ENCODE measurements around the gene THEM5.
A peak's percentile ranks its signal among the peaks of the same experiment; 100 is the strongest.

Gene THEM5

DNA sequence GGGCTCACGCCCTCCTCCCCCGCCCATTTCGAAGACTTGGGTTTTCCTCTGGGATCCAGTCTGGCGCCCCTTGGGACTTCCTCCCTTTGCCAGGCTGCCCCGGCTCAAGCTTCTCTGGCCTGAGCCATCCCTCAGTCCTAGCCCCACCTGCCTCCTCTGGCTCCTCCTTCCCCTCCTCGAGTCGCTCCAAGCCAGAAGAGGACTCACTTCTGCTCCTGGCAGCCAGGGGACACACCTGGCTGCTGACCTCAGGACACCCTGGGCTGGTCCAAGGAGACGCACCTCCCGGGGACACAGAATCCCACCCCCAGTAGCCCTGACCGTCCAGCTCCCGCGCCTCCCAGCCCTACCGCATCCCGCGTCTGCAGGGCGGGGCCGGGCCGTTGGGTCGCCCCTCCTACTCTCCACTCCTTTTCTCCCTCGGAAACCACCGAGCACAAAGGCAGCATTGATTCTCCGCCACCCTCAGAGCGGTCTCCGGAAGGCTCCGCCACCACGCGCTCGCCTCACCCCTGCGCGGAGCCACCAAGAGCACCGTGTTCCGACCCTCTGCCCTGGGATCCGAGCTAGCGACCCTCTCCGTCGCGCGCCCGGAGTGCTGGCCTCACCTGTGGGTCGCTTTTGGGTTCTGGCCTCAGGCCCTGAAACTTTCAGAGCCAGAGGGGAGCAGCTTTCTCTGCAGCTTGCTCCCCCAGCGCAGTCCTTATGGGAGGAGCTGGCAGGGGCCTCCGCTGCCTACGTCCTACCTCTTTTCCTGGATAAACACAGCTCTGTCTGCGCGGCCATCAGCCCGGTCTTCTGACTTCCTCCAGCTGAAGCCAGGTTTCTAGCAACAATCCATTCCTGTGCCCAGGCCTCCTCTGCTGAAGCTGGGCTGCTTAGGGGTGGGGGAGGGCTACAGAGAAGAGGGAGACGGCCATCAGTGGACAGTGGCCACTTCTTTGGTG, 13.8 kb downstream of the THEM5 start, which contains the start of gene C2CD4D:
Gene C2CD4D (minus strand): TSS at position 364 of the 947 bp plus-strand sequence. CDS start 831 bp downstream, outside the sequence.
- peak; percentile 55 for DNase-seq (ENCODE audit: low spot score)

GRCh38 chr1:151839082-151839412, 14.5 kb downstream of the THEM5 start:
- DNase-seq (ENCODE audit: low spot score): no peak

DNA sequence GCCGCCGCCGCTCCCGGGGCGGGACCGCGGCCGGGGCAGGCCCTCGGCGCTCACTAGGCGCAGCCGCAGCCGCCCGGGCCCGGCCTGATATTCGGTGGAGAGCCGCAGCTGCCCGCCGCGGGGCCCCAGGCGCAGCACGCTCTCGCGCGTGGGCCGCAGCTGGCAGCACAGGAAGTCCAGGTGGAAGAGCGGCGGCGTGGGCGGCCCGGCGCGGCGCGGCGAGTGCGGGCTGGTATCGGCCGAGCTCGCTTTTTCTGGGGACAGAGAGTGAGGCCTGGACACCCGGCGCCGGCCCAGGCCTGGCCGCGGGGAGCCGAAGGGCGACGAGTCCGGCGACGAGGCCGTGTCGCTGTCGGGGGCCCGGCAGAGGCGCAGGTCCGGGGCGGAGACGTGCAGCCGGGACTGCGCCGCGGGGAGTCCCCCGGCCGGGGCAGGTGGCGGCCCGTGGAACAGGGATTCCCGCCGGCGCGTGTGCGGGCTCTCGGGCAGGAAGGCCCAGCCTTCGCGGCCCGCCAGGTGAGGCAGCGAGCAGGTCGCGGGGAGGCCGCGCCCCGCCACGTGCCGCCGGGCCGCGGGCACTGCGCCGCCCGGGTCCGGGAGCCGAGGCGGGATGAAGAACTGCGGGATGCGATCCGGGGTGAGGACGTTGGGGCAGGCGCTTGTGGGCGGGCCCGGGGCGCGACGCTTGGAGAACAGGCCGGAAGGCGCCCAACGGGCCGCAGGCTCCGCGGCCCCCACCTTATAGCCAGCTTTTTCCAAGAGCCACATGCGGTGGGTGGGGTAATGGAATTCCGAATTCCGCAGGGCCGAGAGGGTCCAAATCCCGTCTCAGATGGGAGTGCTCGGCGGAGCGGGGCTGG, 15.1 kb downstream of the THEM5 start:
- DNase-seq (ENCODE audit: low spot score): peak; percentile 73

- no peak for DNase-seq (ENCODE audit: low spot score)
Observed at GRCh38 chr1:151837884-151838221, 15.7 kb downstream of the THEM5 start.

GRCh38 chr1:151837197-151837596, 16.3 kb downstream of the THEM5 start:
- DNase-seq (ENCODE audit: low spot score): no peak

GRCh38 chr1:151835596-151835995, 17.9 kb downstream of the THEM5 start:
- DNase-seq (ENCODE audit: low spot score): no peak

DNA sequence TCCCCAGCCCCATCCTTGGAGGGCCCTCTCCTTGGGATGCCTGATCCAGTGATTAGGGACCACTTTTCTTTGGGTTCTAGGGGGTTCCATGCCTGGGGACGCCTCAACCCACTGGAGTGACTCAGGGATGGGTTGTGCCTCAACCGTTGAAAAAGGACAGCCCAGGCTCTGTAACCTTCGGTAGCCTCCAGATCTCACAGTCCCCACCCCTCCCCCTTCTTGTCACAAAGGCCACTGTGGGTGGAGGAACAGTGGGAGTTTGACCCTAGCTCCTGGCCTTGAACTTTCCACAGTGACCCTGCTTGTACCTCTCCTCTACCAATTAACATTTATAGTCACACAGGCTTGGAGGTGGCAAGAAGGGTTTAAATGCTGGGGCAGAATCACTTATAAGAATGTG, 19.3 kb downstream of the THEM5 start:
- DNase-seq (ENCODE audit: low spot score): no peak

GRCh38 chr1:151833172-151833900, 20.2 kb downstream of the THEM5 start:
- DNase-seq (ENCODE audit: low spot score): no peak

GRCh38 chr1:151832318-151832980, 21.1 kb downstream of the THEM5 start:
- no peak for DNase-seq (ENCODE audit: low spot score)

GRCh38 chr1:151831605-151832004, 21.9 kb downstream of the THEM5 start, which contains the start of gene RORC:
Gene RORC (minus strand): TSS chr1:151831802. CDS start chr1:151831764, 38 bp downstream.
- DNase-seq (ENCODE audit: low spot score): no peak

DNA sequence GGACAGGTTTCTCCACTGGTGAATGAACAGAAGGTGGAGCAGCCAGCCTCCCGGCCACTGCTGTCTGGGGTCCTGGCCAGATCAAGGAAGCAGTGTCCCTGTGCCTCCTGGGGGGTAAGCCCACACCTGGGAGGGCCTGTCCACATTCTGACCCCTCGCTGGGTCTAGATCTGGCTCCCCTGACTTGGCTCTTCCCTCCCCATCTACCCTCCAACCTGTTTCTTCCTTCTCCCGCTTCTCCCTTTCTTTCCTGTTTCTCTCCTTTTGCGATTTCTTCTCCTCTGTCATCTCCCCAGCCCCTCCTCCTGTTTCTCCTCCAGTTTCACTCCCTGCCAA, 22.3 kb downstream of the THEM5 start:
- no peak for DNase-seq (ENCODE audit: low spot score)

- DNase-seq (ENCODE audit: low spot score): no peak
Observed at GRCh38 chr1:151830055-151830454, 23.5 kb downstream of the THEM5 start.

- no peak for DNase-seq (ENCODE audit: low spot score)
Observed at GRCh38 chr1:151829352-151830046, 24.0 kb downstream of the THEM5 start.

DNA sequence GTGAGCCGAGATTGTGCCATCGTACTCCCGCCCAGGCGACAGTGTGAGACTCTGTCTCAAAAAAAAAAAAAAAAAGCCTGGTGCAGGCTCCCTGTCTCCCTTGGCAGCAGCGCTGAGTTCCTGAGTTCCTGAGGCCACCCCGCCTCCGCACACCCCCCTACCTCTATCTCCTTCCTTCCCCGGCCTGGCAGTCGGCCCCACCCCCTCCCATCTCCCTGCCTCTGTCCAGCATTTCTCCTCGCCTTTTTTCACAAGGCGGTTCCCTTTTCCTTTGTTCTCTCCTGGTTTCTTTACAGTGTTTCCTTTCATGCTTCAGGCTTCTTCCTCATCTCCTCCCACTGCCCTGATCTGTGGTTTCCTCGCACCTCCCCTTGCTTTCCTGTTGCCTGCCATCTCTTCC, 24.6 kb downstream of the THEM5 start:
- no peak for DNase-seq (ENCODE audit: low spot score)

DNA sequence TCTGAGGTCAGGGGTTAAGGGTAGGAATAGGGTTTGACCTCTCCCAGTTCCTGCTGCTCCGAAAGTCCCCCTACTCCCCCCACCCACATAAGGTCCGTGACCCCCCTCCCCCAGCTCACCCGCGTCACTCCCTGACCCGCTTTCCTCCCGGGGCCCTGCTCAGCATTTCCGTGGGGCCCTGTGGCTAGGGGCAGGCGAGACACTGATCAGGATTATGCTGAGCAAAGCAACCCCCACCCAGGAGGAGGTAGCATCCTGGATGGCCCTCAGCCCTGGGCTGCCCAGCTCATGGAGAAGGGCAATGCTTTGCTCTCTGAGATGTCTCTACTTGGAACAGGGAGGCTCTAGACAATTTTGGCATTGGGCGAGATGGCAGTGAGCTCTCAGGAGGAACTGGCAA, 25.7 kb downstream of the THEM5 start:
- DNase-seq (ENCODE audit: low spot score): no peak

GRCh38 chr1:151825751-151826660, 27.5 kb downstream of the THEM5 start:
- no peak for DNase-seq (ENCODE audit: low spot score)

- DNase-seq (ENCODE audit: low spot score): no peak
Observed at GRCh38 chr1:151825204-151825603, 28.3 kb downstream of the THEM5 start.

GRCh38 chr1:151823175-151823574, 30.3 kb downstream of the THEM5 start:
- no peak for DNase-seq (ENCODE audit: low spot score)

DNA sequence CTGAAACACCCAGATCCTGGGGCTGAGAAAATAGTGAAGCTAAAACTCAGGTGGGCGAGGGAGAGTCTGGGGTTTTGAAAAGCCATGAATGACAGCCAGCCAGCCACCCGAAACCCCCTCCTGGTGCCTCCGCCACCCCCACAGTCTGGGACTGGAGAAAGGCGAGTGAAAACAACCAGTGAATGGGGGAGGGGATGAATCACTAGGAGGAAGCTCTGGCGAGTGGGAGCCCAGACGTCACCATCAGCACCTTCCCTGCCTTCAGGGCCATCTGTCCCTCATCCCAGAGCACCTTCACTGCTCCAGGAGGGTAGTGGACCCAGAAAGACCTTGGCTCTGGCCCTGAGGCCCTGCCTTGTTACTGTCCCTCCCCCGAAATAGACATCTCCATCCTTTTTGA, 31.1 kb downstream of the THEM5 start:
- no peak for DNase-seq (ENCODE audit: low spot score)

DNA sequence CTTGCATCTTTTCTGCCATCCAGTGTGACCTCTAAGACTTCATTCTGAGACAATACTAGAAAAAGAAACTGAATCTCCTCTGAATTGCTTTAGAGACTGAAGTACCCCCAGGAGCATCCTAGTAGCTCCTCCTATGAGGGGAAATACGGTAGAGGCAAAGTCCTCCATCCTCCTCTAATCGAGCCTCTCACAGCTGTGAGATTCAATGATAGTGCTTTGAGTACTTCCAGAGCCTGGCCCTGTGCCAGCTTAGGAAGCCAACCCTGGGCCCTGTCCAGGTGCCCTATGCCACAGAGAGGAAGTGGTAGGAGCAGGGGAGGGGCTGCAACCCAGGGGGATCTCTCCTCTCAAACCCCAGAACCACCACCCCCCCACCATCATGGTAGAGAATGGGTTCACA, 32.6 kb downstream of the THEM5 start:
- DNase-seq (ENCODE audit: low spot score): no peak
